HG02938 (cell line): ENCODE results near the gene SMIM44.
"Not testable (repeated sequence)": the region's sequence is repeated elsewhere in the genome, so short reads cannot be mapped to it uniquely, and the experiment has no call there.

Source experiments
- ATAC-seq: cut with Tn5 transposase; IDR thresholded peaks from one replicate; pipeline ENCODE4 v1.9.1; 2021; ENCODE audit warnings: mild to moderate bottlenecking, moderate library complexity; ENCODE audit not compliant: unreplicated experiment

The SMIM44 gene

DNA sequence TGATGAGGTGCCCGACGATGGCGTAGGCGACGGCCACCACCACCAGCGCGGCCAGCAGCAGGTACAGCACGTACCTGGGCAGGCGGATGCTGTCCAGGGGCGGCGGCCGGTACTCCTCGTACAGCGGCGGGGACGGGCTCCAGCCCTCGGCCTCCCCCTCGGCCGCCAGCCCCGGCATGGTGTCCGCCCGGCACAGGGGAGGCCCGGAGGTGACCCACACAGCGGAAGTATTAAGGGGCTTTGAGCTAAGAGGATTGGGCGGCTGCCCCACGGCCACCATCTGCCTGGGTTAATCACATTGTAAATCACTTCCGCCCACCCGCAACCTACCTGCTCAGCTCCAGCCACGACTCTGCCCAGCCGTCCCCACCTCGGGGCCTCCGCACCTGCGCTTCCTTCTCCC is at the start of gene SMIM44:
Gene SMIM44 (minus strand): TSS at position 216 of the 403 bp plus-strand sequence. CDS start 38 bp downstream, at position 178.
- no peak for ATAC-seq

DNA sequence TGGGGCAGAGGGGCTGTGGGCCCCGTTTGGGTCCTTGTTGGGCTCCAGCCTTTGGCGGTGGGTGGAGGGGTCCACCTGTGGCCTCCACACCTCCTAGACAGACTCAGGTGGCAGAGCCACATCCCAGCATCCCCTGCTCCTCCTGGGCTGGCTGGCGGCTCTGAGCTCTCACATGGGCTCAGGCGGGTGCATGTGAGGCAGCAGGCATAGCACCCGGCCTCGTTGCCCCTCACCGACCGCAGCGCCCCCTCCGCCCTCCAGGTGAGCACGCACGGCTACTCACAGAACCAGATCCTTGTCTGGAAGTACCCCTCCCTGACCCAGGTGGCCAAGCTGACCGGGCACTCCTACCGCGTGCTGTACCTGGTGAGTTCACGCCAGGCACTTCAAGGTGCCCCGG is 49.8 kb upstream of the SMIM44 start:
- ATAC-seq, result no peak

DNA sequence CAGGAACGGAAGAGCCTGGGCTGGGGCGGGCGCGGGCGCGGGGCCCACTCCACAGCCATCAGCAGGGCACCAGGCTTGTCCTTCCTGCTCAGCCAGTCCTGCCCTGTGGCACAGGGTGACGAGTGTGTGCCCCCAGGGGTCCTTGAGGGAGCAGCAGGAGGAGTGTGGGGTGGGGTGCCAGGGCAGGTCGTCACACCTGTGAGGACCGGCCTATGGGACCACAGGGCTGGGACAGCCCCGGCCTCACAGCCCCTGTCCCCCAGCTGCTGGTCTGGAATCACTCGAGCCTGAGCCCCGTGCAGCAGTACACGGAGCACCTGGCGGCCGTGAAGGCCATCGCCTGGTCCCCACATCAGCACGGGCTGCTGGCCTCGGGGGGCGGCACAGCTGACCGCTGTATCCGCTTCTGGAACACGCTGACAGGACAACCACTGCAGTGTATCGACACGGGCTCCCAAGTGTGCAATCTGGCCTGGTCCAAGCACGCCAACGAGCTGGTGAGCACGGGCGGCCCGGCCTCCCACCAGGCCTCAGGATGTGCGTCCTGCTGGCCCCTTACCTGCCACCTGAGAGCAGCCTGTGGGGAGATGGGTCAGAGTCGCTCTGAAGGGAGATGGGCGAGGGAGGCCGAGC is 49.0 kb upstream of the SMIM44 start:
- no peak for ATAC-seq

DNA sequence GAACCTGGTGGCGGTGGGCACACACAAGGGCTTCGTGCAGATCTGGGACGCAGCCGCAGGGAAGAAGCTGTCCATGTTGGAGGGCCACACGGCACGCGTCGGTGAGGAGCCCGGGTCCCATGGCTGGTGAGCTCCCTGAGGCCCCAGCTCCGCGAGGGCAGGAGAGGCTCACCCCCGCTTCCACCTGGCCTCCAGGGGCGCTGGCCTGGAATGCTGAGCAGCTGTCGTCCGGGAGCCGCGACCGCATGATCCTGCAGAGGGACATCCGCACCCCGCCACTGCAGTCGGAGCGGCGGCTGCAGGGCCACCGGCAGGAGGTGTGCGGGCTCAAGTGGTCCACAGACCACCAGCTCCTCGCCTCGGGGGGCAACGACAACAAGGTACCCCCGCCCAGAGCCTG is 48.5 kb upstream of the SMIM44 start:
- ATAC-seq, result no peak

- ATAC-seq, result no peak
These were observed 47.1 kb upstream of the SMIM44 start for GRCh38 chr19:3530389-3530788.

DNA sequence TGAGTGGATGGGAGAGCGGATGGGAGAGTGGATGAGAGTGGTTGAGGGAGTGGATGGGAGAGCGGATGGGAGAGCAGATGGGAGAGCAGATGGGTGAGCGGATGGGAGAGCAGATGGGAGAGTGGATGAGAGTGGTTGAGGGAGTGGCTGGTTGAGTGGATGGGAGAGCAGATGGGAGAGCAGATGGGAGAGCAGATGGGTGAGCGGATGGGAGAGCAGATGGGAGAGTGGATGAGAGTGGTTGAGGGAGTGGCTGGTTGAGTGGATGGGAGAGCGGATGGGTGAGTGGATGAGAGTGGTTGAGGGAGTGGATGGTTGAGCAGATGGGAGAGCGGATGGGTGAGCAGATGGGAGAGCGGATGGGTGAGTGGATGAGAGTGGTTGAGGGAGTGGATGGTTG is 46.1 kb upstream of the SMIM44 start:
- ATAC-seq, result not testable (repeated sequence)

DNA sequence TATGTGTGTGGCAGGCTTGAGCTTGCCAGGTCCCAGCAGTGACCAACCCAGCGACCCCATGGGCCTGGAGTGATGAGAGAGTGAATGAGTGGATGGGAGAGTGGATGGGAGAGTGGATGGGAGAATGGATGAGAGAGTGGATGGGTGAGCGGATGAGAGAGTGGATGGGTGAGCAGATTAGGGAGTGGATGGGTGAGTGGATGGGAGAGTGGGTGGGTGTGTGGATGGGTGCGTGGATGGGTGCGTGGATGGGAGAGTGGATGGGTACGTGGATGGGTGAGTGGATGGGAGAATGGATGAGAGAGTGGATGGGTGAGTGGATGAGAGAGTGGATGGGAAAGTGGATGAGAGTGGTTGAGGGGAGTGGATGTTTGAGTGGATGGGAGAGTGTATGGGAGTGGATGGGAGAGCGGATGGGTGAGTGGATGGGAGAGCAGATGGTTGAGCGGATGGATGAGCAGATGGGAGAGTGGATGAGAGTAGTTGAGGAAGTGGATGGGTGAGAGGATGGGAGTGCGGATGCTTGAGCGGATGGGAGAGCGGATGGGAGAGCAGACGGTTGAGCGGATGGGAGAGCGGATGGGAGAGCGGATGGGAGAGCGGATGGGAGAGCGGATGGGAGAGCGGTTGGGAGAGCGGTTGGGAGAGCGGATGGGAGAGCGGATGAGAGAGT is 45.4 kb upstream of the SMIM44 start:
- ATAC-seq, result no peak

DNA sequence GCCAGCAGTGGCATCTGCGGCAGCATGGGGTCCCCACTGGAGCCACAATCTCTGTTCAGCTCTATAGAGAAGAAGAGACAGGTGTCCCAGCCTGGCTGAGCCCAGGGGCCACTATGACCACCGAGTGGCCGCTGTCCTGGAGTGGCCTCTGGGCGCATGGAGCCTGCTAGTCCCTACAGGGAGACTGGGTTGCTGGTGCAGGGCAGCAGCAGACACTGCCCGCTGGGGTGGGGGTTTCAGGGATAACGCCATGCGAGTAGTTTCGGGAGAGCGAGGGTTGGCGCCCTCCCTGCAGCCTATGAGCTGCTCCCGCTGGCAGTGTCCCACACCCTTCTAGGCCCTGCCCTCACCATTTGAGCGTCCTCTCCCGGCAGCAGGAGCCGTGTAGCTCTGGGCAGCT is 44.8 kb upstream of the SMIM44 start:
- no peak for ATAC-seq

- no peak for ATAC-seq
These were observed 44.1 kb upstream of the SMIM44 start for GRCh38 chr19:3527238-3527910.

- no peak for ATAC-seq
These were observed 43.4 kb upstream of the SMIM44 start for GRCh38 chr19:3526507-3527237.

DNA sequence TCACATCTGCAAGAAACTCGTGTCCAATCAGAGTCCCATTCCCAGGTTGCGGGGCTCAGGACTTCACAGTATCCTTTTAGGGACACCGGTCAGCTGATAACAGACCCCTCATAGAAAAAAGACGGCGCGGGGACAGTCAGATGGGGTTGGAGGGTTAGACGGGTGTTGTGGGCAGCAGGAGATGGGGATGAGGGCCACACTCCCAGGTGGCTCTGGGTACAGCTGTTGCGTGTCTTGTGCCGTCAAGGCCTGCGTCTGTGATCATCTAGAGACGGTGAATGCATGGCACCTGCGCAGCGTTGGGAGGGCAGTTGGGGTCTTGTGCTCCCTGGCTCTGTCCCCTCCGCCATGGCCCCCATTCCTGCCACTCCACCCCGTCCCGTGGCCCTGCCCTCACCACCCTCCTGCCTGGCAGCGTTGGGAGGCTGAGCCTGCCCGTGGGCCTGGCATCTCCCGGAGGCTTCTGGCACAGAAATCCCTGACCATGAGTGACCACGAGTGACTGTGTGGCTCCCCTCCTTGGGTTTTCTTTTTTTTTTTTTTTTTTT is 41.7 kb upstream of the SMIM44 start:
- no peak for ATAC-seq

- ATAC-seq, result no peak
These were observed 41.0 kb upstream of the SMIM44 start for GRCh38 chr19:3524078-3524842.

- no peak for ATAC-seq
These were observed 40.3 kb upstream of the SMIM44 start for GRCh38 chr19:3523361-3524077.

DNA sequence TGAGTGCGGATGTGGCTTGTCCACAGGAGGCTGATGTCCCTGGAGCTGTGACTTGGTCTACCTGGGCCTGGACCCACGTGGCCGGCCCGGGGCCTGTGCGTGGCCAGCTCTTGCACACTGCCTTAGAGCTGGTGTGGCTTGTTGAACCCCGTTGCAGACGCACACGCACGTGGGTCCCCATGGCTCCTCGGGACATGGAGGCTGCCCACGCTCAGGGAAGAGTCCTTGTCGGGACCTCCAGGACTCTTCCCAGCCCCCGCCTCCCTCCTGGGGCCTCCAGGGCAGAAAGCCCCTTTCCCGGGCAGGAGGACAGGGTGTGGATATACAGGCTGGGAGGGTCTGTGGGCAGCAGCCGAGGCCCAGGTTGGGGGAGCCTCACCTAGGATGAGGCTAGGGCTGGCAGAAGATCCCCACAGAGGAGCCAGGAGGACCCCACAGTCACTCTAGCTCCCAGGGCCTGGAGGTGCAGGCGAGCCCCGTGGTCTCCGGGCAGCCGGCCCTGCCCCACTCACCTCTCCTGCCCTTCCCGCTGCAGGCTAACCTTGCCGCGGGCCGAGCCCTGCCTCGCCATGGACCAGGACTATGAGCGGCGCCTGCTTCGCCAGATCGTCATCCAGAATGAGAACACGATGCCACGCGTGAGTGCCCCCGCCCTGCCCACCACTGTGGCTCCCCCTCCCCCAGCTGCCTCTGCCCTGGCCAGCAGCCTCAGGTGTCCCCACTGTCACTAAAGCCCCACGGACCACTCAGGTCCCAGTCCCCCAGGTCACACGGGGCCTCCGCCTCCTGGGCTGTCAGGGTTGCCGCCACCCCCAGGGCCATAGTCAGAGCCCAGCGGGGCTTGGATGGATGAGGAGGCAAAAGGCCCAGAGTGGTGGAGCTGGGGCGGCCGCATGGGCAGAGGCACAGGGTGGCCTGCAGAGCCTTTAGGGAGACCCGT is 39.5 kb upstream of the SMIM44 start:
- no peak for ATAC-seq

- no peak for ATAC-seq
These were observed 37.8 kb upstream of the SMIM44 start for GRCh38 chr19:3521104-3521445.

- ATAC-seq, result no peak
These were observed 37.2 kb upstream of the SMIM44 start for GRCh38 chr19:3520166-3521103.

- no peak for ATAC-seq
These were observed 35.9 kb upstream of the SMIM44 start for GRCh38 chr19:3519126-3519525.

GRCh38 chr19:3518659-3519058 is 35.4 kb upstream of the SMIM44 start:
- no peak for ATAC-seq
